ELF-1 (cell line): ENCODE measurements around the gene MMAA.
"Not testable (repeated sequence)": the region's sequence is repeated elsewhere in the genome, so short reads cannot be mapped to it uniquely, and the experiment has no call there.

ENCODE experiments used
- DNase-seq: peaks from one replicate; pipeline ENCODE4 v3.0.0-alpha.2; 2016; ENCODE audit warnings: low read depth, low spot score

MMAA gene

GRCh38 chr4:145618932-145619638, at the start of gene MMAA:
MMAA (plus strand) TSS chr4:145619385; CDS start chr4:145639140, 19,755 bp downstream.
- DNase-seq, result peak; percentile 93

GRCh38 chr4:145574546-145574945, 44.6 kb upstream of the MMAA start:
- DNase-seq, result peak; percentile 4

- no peak for DNase-seq
These were observed 38.3 kb upstream of the MMAA start for GRCh38 chr4:145580906-145581305.

GRCh38 chr4:145583191-145584055, 35.8 kb upstream of the MMAA start:
- no peak for DNase-seq

GRCh38 chr4:145587088-145587754, 32.0 kb upstream of the MMAA start:
- DNase-seq, result no peak

- not testable (repeated sequence) for DNase-seq
These were observed 29.8 kb upstream of the MMAA start for GRCh38 chr4:145589381-145589780.

GRCh38 chr4:145589916-145590702, 29.1 kb upstream of the MMAA start:
- DNase-seq, result no peak

GRCh38 chr4:145602129-145602760, 16.9 kb upstream of the MMAA start:
- DNase-seq, result no peak

GRCh38 chr4:145605941-145606340, 13.2 kb upstream of the MMAA start:
- DNase-seq, result no peak

- DNase-seq, result peak; percentile 38
These were observed 9.4 kb upstream of the MMAA start for GRCh38 chr4:145609481-145610427.

GRCh38 chr4:145613566-145614232, 5.5 kb upstream of the MMAA start:
- DNase-seq, result no peak

GRCh38 chr4:145614233-145614610, 5.0 kb upstream of the MMAA start:
- no peak for DNase-seq

GRCh38 chr4:145618210-145618931, 814 bp upstream of the MMAA start:
- DNase-seq, result no peak

- DNase-seq, result no peak
These were observed 433 bp downstream of the MMAA start for GRCh38 chr4:145619639-145619996.

- not testable (repeated sequence) for DNase-seq
These were observed 2.9 kb downstream of the MMAA start for GRCh38 chr4:145622067-145622466.

- no peak for DNase-seq
These were observed 4.6 kb downstream of the MMAA start for GRCh38 chr4:145623831-145624230.

- DNase-seq, result no peak
These were observed 6.8 kb downstream of the MMAA start for GRCh38 chr4:145625677-145626622.

GRCh38 chr4:145626623-145626982, 7.4 kb downstream of the MMAA start:
- no peak for DNase-seq
